HG03558 (cell line): ENCODE results near the gene TRIM29.

Experiments used
- ATAC-seq: cut with Tn5 transposase; IDR thresholded peaks from one replicate; pipeline ENCODE4 v1.9.1; 2021; ENCODE audit warnings: moderate number of reproducible peaks; ENCODE audit not compliant: unreplicated experiment; ENCODE audit errors: extremely low read depth

The TRIM29 gene

DNA sequence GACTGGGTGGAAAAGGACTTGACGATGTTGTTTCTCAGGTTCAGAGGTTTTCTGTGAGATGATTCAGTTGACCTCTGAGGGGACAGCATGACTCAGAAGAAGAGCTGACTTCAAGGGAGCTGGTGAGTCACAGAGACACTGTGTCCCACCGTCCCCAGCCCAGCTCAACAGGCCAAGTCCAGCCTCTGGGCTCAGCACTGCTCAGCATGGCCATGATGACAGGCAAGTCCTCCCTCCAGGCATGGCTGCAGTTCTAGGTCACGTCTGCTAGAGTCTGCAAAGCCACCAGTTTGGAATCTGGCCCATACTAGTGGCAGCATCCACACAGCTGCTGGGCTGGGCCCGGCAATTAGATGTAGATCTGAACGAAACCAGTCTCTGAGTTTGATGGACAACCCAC, 12.9 kb downstream of the TRIM29 start:
- no peak for ATAC-seq

DNA sequence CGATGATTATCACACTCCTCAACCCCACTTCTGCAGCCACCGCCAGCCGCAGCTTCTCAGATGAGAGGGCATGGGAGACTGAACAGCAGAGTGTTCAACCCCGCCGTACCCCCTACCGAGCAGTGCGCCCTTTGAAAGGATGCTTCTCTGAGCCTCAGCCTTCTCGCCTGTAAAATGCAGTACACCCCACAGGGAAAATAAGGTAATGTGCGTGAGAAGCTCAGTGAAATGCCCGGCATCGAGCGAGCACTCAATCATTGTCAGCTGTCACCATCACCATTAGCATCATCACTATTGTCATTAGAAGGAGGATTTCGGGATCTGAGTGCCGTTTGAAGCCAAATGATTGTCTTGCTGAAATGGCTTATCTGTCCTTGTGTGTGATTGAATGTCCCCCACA, 13.6 kb downstream of the TRIM29 start:
- ATAC-seq: no peak

DNA sequence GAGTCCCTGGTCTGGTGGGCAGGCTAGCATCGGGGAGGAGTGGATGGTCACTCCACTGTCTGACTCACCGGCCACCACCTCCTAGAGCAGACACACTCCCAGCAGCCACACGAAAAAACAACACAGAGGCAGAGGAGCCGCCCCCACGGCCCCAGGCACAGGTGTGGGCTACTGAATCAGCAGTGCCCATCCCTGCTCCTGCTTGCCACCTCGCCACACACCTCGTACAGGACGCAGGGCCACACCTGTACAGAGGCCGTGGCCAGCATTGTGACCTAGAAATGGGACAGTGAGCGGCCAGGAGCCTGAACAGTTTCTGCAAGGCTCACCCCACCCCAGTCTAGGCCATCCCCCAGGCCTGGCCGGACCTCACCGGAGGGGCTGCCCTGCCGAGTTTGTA, 14.0 kb downstream of the TRIM29 start:
- no peak for ATAC-seq

DNA sequence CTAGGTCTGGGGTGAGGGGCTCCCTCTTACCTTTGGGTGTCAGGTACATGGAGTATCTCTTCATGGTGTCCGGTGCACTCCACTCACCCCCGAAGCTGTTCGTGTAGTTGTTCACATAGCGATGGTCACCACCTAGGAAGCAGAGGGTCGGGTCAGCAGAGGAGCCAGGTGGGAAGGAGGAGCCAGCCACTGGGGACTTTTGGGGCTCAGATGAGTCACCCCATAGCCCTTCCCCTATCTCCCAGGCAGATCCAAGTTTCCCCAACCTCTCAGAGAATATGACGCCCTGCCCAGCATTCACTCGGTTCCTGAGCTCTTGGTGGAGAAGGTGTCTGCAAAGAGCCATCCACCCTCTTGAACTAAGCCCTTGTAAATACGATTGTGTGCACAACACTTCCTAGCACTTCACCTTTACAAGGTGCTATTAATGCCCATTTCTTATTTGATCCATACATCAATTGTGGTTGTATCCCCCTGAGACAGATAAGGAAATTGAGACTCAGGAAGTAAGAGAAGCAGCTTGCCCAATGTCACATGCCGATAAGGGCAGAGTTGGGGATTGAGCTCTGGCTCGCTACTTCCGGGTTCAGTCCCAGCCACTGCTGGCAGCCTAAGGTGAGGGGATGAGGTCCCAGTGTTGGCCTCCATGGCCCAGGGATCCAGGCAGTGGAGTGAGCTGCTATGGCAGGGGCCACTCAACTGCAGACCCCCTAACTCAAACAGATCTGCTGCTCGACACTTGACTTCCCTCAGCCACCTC, 14.8 kb downstream of the TRIM29 start:
- ATAC-seq: no peak

DNA sequence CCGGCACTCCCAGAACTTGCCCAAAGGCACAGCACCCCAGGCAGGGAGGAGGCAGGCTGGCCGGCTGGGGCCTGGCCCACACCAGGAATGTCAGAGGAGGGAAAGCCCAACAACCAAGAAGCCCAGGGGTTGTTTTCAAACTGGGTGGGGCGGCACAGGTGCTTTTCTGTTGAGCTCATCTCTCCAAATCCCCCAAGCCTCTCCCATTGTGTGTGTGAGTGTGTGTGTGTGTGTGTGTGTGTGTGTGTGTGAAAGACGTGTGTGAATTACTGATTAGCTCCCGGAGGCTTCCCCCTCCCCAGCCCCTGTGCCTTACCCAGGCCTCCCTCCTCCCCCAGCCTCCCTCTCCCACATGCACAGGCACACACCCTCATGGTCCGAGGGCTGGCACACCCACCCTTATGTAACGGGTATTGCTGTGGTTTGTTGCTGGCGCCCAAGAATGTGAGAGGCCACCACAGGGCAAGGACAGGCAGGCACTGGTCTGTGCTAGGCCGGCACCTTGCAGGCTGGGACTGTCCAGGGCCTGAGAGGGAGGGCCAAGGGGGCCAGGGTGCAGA, 15.9 kb downstream of the TRIM29 start:
- no peak for ATAC-seq

DNA sequence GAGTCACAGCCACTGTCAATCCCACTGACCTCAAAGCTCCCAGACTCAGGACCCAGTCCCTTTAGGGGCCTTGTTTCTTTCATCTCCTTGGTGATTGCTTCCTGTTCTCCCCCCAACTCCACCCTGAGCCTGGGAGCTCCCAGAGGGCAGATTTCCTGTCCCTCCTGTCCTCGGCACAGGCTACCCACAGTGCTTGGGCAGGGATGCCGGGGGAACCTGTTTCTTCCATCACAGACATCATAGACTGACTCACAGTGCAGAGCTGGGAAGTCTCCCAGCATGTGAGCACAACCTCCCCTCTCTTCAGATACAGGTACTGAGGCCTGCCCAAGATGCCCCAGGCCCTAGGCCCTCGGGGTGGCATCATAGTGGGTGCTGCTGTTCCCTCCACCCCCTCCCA, 16.6 kb downstream of the TRIM29 start:
- ATAC-seq: no peak

DNA sequence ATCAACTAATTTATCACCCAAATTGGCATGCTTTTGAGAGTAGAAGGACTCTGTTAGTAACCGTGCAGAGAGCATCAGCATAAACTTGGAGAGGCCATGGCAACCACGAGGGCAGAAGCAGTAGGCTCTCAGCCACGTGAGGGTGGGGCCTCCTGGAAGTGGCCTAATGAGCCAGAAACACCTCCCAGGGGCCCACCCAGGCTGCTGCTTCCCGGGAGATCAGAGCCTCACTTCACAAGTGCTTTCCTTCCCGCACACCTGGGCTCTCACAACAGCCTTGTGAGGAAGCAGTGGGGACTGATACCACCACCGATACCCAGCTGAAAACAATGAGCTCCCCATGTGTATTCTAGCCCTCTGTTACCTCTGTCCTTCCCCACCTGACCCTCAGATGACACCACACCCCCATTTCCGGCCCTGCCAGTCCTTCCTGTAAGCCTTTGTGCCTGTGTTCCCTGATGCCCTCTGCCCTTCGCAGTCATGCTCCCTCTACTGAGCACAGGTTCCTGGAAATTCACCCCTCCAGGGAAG, 17.0 kb downstream of the TRIM29 start:
- no peak for ATAC-seq

DNA sequence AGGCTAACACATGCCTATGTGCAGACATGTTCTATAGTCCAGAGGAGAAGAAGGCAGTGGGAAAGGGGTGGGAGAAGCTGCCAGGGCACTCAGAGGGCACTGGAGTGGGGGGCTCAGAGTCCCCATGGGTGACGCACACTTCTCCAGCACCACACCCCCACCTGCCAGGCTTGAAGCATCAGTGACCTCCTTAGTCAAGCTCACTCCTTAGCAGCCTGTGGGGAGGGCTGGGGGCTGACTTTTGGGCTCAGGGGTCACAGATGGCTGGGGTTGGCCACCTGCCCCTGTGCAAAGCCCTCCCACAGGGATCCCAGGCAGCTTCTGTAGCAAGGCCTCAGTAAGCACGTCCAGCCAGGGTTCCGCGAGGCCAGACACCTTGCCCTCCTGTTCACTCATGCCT, 18.8 kb downstream of the TRIM29 start:
- ATAC-seq: no peak

DNA sequence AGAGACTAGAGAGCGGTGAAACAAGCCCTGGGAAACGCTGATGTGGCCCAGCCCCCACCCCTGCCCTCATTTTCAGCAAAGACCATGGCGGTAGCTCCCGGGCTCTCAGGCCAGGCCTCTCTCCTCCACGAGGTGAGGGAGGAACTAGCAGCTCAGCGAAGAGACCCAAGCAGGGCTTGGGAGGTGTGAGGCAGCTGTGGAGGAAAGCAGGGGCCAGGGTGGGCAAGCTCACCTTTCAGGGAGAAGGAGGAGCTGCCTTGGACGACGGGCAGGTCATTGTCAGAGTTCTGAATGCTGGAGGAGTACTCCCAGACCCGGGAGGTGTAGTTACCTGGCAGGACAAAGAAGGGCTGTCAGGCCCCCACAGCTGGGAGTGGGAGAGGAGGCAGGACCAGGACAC, 19.9 kb downstream of the TRIM29 start:
- ATAC-seq: no peak

DNA sequence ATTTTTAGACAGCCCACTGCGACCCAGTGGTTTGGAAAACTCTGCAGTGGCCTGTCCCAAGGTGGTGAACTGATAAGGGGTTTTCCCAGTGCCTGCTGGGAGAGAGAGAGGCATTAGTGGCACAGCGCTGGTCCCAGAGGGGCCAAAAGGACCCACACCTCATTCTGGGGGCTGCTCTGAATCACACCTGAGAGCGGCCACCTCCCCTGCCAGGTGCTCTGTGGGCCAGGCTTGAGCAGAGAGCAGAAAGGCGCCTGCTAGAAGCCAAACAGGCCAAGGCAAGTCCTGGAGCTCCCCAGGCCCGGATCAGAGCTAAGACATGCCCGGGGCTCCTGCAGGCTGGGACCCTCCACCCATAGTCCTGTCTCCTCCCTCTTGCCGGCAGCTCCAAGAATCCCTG, 20.9 kb downstream of the TRIM29 start:
- no peak for ATAC-seq

DNA sequence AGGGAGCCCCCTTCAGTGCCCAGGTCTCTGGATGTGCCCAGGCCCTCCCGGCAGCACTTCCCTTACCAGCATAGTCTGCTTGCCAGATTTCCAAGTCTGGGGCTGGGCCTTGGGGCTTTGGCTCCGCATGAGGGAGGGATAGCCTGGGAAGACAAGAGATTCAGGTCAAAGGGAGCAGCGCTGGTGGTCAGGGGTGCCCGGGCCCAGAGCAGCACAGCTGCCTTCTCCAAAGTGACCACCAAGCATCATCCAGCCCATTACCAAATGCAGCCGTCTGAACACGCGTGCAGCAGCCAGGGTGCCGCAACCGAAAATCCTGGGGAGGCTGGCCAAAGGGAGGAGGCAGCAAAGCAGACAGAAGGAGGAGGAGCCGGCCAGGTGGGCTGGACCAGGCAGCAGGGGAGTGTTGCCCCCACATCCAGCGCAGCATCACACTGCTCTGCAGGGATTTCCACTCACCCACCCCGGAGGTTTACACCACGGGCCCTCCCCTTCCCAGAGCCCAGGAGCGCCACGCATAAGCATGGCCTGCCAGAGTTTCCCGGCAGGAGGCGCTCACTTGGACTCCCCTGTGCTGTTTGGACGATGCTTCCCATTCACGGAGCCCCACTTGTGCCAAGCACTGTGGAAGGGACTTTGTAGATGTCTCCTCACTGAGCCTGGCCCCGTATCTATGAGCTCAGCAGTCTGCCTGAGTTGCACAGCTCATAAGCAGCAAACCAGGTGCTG, 22.5 kb downstream of the TRIM29 start:
- no peak for ATAC-seq

DNA sequence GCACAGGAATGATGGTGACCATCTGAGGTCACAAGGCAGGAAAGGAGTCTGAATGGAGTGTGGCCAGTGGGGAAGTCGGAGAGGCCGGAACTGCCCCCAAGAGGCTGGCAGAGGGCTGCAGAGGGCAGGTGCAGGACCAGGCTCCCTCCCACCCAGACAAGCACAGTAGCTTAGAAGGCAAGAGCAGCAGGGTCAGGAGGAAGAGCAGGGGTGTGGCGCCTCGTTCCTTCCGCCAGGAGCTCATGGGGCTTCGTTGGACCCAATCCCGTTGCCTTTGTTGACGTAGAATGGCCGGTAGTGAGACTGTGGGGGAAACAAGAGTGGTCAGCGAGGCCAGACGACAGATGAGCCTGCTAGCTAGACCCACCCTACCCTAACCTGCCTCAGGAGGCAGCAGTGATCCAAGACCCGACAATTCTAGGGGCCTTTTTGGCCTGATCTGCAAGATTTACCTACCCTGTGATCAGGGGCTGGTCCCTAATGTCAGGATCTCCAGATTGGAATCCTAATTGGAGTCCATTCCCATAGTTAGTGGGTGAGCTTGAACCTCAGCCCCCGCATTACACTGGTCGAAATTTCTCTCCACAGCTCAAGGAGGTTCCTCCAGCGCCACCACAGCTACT, 25.6 kb downstream of the TRIM29 start:
- ATAC-seq: no peak

DNA sequence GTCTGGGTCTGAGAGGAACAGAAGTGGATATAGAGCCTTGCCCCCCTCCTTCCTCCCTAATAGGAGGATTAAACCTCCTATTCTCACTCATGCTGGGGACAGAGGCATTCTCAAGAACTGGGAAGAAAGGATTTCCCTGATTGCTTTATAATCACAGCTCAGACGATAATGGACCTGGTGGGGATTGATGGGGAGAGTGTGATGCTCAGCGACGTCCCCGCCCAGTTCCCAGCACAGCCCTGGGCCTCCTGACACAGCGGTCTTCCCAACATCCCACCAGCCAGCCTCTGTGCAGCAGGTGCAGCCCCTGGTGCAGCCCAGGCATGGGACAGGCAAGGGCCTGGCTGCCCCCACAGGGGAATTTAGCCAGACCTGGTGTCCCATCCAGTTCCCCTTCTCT, 28.4 kb downstream of the TRIM29 start:
- no peak for ATAC-seq

DNA sequence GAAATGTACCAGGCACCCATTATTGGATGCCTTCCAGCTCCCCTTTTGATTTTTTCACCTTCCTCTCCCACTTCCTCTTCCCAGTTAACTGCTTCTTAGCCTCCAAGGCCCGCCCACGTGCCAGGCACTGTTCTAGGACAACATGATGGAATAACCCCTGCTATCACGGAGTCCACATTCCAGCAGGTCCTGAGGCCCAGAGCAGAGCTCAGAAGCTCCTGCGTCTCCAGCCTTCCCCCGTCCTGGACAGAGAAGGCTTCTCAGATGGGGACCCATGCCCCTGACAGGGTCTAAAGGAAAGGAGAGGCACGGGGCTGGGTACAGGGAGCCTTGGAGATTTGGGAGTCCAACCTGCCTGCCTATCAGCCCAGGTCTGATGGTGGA, 29.1 kb downstream of the TRIM29 start:
- no peak for ATAC-seq

DNA sequence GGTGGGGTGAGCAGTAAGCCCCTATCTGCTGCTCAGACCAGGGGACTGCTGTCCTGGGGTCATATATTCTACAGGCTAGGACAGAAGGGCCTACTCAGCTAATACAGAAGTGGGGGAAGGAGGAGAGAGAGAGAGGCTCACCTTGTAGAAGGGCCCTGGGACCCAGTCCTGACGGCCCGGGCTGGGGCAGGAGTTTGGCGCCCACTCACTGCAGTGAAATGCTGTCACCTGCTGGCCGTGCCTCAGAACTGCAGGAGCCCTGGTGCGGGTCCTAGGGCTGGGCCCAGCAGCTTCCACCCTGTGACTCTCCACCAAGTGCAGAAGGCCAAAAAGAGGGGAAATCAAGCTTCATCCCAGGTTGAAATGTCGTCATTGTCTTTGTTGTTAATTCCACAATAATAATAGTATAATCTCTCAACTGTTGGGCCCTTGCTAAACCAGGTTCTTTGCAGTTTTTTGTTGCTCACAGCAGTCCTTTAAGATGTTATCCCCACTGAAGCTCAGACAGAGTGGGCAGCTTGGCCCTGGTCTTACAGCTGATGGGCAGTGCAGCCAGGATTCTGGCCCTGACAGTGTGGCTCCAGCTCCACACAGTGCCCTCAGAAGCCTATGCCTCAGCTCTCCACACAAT, 29.6 kb downstream of the TRIM29 start:
- ATAC-seq: no peak

DNA sequence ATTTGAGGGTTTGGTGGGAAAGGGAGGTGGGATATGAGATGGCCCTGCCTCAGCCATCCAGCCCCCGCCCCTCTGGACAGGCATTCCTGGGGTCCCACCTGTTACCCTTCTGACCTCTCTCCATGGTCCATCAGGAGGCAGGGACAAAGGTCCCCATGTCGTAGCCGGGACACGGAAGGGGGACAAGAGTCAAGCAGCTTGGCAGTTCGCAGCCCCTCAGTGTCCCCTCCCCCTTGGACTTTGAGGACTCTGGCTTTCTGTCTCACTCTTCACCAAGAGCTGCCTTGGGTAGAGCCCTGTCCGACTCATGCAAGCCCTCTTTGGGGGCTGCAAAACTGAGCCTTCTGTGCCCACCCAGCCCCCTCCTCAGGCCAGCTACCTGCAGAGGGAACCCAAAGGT, 30.2 kb downstream of the TRIM29 start:
- ATAC-seq: no peak

DNA sequence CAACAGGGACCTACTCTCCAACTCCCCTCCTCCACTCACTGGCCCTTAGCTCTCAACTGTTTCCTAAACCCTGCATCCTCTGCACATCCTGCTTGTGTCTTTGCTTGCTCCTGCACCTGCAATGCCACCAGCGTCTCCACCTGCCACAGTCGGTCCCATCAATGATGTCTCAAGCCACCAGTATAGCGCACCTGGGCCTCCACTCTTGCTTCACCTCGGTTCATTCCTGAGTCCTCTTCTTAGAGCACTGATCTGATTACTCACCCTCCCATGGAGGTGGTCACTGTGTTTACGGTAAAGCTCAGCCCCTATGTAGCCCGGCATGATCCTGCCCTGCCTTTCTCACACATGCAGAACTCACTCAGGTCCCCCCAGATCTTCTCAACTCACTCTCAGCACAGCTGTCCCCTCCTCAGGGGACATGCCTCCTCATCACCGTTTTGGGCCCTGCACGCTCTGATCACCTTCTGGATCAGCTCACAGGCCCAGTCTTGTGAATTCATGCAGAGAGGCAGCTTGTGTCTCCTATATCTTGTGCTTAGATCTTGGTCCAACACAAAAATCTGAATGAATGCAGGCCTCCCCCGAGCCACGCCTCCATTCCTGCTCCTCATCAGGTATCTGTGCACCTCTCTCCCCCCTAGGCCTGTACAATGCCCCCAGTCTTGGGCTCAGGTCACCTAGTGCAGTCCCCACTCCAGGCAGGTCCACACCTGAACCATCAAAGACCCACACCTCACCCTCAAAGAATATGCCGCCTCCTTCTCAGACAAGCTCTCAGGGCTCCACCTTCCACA, 31.4 kb downstream of the TRIM29 start:
- ATAC-seq: no peak

DNA sequence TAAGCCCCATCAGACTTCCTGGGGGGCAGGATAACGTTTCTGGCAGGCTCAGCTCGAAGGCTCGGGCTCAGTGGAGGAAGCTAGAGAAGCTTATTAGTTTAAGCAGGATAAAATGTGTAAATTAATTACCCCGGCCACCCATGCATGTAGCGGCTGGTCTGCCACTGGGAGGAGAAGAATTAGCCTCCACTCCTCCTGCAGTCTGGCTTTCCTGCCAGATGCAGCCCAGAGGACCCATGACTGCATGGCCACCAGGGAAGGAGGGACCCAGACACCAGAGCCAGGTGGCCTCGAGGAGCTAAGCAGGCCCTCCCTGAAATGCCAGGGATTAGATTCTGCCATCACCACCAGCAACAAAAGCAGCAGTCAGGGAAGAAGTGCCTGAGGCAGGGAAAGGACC, 32.3 kb downstream of the TRIM29 start:
- no peak for ATAC-seq

DNA sequence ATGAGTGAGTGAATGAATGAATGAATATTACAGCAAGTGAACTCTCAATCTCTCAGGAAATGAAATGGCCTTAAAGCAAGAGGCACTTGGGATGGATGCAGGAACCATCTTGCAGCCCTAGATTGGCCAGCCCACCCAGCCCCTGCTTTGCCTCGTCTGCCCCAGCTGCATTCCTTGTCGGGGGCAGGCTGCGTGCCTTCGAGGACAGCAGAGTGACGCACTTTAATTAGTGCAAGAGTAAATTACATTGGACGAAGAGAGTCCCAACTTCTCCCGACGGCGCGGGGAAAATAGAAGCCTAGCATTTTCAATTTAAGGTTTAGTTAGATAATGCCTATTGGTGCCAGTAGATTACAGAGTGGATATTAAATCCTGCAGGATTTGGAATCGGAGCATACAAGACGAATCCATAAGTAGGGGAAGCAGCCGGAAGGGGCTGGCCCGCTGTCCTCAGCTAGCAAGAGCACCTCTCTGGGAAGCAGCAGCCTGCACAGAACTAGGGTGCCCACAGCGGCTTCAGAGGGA, 33.8 kb downstream of the TRIM29 start:
- ATAC-seq: no peak

DNA sequence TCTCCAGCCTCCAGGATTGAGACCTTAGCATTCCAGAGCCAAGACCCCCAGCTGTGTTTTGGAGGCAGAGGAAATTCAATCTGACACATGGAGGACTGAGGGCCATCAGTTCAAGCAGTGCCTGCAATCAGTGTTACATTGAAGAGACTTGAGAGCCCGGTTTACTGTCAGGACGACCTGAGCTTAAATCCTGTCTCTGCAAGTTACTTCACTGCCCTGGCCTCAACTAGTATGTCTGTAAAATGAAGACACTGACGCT, 35.1 kb downstream of the TRIM29 start:
- no peak for ATAC-seq
